ENCODE data around the gene ZKSCAN3. TPM values are rescaled to one million over a fixed set of nuclear protein-coding genes. Genes with fewer than 3 reads are reported as not detected.
"Not testable (repeated sequence)": the region's sequence is repeated elsewhere in the genome, so short reads cannot be mapped to it uniquely, and the experiment has no call there.

The ZKSCAN3 gene
- 5.2 and 5.5 TPM in 2 replicates for total RNA-seq

GRCh38 chr6:28349892-28350737 lies at the start of gene ZKSCAN3:
TSS of gene ZKSCAN3 (plus strand) at chr6:28349947. CDS start at chr6:28359587, 9,640 bp downstream.
- intact Hi-C loops (cut with micrococcal nuclease): loop anchor here (1.0 to 2.0 kb wide), 3 partner anchors 15 to 83 kb away; partner anchors contain the start of genes ZSCAN12 and ZSCAN26

- intact Hi-C loops (cut with micrococcal nuclease): no loop called here
Observed at GRCh38 chr6:28303570-28303969, 46.2 kb upstream of the ZKSCAN3 start.

GRCh38 chr6:28306363-28306762 lies 43.4 kb upstream of the ZKSCAN3 start:
- intact Hi-C loops (cut with micrococcal nuclease): not testable (repeated sequence)

- intact Hi-C loops (cut with micrococcal nuclease): no loop called here
Observed at GRCh38 chr6:28311139-28311823, 38.5 kb upstream of the ZKSCAN3 start.

GRCh38 chr6:28312939-28313338 lies 36.8 kb upstream of the ZKSCAN3 start:
- intact Hi-C loops (cut with micrococcal nuclease): no loop called here

GRCh38 chr6:28315628-28316027 lies 34.1 kb upstream of the ZKSCAN3 start:
- intact Hi-C loops (cut with micrococcal nuclease): no loop called here

DNA sequence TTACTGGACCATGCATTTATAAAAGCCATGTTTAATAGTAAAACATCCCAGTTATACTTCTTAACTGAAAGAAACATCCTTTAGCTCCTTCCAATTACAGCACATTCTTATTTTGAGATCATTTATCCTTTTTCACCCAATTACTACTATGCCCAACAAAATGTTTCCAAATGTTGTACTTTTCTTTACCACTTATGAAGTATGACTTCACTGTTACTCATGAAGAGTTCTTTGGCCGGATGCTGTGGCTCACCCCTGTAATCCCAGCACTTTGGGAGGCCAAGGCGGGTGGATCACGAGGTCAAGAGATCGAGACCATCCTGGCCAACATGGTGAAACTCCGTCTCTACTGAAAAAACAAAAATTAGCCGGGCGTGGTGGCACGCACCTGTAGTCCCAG lies 31.9 kb upstream of the ZKSCAN3 start:
- intact Hi-C loops (cut with micrococcal nuclease): not testable (repeated sequence)

GRCh38 chr6:28322661-28323060 lies 27.1 kb upstream of the ZKSCAN3 start:
- intact Hi-C loops (cut with micrococcal nuclease): no loop called here

DNA sequence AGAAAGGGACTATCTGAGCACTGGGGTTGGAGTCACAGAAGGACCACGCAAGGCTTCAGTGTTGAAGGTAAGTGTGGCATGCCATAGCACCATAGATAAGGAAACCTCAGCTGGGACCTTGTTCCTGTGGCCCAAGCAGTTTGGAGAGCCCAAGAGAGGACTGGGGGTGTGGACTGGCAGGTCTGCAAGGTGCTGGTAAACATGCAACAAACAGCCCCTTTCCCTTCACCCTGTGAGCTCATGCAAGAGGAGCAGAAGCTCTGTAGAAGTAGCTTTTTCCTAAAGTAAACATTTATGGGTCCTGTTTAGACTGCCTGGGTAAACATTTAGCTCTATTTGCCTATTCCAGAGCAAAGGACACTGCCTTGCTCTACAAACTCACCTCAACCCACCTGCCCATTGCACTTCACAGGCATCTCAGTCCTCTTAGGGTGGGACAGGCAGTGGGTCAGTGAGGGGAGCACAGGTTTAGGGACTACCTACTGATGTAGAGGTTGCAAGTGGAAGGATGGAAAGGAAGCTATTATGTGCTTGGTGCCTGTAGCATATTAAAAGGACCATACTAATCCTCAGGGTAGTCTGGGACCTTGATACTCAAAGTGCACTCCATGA lies 25.8 kb upstream of the ZKSCAN3 start:
- intact Hi-C loops (cut with micrococcal nuclease): no loop called here

DNA sequence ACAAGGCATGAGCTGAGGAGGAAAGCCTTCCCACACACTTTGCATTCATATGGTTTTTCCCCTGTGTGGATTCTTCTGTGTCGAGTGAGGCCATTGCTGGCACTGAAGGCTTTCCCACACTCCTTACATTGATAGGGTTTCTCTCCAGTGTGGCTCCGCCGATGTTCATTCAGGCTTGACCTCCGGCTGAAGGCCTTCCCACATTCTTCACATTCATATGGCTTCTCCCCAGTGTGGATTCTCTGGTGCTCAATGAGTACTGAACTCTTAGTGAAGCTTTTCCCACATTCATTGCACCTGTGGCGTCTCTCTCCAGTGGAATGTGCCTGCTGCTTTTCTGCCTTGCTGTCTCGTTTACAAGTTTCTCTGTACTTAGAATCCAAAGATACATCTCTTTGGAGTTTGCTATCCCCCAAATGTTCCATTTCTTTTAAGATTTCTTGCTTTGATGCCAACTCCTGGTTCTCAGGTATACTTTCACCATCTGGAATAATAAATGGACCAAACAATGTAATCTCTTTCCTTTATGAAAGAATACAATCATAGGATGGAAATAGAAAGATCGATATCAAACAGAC lies 23.3 kb upstream of the ZKSCAN3 start:
- intact Hi-C loops (cut with micrococcal nuclease): no loop called here

- intact Hi-C loops (cut with micrococcal nuclease): no loop called here
Observed at GRCh38 chr6:28330041-28330440, 19.7 kb upstream of the ZKSCAN3 start.

DNA sequence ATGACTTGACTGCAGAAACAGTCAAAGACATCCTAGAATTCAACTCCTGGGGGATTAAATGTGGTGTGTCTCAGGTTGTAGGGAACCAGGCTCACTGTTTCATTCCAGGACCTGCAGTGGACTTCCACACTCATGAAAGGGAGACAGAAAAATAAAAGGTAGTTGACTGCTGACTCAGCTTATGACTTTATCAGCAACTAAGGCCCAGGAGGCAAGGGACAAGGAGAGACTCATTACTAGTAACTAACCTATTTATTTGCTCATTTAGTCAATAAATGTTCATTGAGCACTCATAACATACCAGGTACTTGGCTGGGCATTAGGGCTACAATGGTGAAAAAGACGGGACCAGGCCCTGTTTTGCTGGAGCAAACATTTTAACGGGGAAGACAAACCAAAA lies 16.7 kb upstream of the ZKSCAN3 start:
- intact Hi-C loops (cut with micrococcal nuclease): no loop called here

DNA sequence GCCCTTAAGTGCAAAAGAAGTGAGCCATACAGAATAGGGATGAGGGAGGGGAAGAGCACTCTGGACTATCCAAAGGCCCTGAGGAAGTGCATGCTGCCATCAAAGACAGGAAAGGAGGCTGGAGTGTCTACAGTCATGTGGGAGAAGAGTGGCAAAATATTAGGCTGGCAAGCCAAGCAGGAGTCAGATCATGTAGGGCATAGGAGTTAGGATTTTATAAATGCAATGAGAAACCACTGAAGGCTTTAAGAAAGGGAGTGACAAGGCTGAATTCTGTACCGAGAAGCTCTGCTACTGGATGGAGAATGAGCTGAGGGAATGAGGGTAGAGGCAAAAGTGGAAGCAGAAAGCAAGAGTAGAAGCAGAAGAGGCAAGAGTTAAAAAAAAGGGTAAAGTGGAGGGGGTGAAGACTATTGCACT lies 16.1 kb upstream of the ZKSCAN3 start:
- intact Hi-C loops (cut with micrococcal nuclease): no loop called here

DNA sequence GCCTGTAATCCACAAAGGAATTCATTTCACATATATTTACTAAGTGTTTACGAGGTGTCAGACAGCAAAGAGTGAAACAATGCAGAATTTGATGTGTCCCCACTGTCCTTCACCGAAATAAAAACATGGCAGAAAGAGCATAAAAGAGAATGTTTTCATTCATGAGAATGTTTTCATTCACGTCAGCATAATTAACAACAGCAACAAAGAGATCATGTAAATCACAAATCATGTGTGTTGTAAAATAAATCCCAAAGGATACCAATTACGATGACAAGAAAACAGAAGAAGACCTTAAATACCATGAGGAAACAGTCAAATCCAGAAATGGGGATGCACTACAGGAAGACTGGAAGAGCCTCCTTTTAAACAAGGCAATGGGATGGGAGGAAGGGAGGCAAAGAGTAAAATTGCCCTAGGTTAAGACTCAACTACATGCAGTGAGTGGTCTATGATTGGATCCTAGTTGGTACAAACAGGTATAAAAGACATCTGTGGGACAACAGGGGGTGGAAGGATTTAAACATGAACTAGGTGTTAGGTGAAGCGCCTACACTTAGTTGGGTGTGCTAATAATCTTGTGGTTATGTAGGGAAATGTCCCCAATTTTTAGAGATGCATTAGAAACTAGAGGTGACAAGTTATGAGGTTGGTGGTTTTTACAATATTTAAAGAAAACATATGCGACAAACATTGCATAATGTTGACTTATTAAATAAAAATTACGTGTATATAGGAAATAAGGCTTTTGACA lies 15.3 kb upstream of the ZKSCAN3 start:
- intact Hi-C loops (cut with micrococcal nuclease): loop anchor here (1.0 to 5.0 kb wide), 3 partner anchors 15 to 252 kb away; partner anchors contain the start of genes ZKSCAN3, ZNF165 and ZSCAN26

- intact Hi-C loops (cut with micrococcal nuclease): loop anchor here (1.0 to 5.0 kb wide), 3 partner anchors 14 to 253 kb away; partner anchors contain the start of genes ZKSCAN3, ZNF165 and ZSCAN26
Observed at GRCh38 chr6:28335040-28335563, 14.6 kb upstream of the ZKSCAN3 start.

DNA sequence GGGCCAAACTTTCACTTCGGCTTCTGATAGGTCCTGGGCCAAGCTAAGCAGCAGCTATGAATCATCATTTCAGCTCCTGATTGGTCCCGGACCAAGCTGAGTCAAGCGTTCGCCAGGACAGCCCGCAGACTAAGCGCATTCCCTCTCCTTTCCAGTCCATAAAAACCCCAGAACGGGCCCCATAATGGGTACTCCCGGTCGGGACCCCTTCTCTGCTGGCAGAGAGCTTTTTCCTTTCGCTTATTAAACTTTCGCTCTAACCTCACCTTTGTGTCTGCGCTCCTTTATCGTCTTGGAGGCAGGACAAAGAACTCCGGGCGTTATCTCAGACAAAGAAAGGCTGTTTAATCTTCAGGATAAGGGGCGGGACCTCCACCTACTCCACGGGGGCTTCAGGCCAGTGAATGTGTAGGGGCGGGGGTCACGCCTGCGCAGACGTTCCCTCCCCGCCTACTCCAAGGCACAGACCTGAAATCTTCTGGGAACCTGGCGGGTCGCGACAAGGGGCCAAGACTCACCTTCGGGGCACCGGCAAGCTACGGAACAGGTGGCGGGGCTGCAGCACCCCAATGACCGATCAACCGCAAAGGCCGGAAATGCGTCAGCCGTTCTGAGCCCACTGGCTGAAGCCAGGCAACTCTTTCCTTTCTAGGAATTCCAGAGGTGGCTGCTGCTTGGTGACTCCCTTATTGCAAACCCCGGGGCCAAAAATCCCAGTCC lies 14.0 kb upstream of the ZKSCAN3 start, which contains the start of gene ZSCAN31:
Gene ZSCAN31 (minus strand): TSS at position 585 of the 720 bp plus-strand sequence. CDS start 6,465 bp downstream, outside the sequence.
- intact Hi-C loops (cut with micrococcal nuclease): loop anchor here (1.0 to 5.0 kb wide), 3 partner anchors 14 to 253 kb away; partner anchors contain the start of genes ZKSCAN3, ZNF165 and ZSCAN26

DNA sequence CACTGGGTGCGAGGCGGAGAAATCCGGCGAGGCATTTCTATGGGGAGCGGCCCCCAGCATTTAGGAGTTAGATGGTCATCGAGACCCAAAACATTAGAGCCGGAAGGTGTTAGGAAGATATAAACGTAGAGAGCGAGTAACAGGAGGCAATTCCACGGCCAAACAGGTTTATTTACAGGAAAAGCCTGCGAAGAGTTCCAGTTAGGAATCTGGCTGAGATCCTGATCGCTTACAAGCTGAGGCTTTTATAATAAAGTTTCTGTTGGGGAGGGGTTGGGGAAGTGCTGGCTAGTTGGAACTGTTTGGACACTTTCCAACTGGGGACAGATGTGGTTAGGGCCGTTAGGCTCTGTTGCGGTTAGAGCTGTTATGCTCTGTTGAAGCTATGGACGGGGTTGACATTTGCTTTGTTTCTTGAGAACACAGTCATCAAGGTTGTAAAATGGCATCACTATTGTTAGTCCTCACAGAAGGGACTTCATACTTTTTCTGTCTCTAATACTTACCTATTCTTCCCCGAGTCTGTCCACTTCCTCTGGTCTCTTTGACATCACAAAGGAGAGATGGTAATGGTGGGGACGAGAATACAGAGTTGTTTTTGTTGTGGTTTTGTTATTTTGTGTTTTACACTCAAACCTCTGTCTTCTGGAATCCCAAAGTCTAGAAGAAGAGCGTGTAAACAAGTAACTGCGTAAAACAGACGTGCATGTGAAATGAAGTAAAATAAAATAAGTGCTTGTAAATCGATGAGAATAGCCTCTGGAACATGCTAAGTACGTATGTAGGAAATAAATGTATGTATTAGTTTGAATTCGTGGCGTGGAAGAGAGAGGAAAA lies 13.2 kb upstream of the ZKSCAN3 start:
- intact Hi-C loops (cut with micrococcal nuclease): loop anchor here (5.0 kb wide), 2 partner anchors 69 to 254 kb away; partner anchors contain the start of genes ZNF165 and ZSCAN26

DNA sequence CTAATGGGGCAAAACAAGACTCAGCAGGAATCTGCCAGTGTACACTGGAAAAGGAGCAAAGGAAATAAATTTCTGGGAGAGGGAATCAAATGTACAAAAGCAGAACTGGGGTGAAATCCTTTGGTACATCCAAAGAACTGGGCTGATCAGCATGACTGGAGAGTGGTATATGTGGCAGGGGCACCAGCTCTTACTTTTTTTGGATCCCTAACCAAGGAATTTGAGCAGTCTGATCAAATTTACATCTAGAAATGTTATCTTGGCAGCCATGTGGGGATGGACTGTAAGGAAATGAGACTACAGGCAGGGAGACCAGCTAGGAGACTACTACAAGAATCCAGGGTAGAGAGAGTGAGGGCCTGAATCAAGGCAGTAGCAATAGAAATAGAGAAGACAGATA lies 12.6 kb upstream of the ZKSCAN3 start:
- intact Hi-C loops (cut with micrococcal nuclease): loop anchor here (5.0 kb wide), 2 partner anchors 70 to 255 kb away; partner anchors contain the start of genes ZNF165 and ZSCAN26

Data from T-helper 2 cell treated with Interferon-gamma antibody and Interleukin-4, amounts not matched to agents 100 ng/mL and 5 ng/mL, for 36 hours (primary cell).